NCI-H524 treated with DMSO at 0.1 percent for 48 hours (cell line): Measurements from ENCODE around the gene DNAI7.

Experiments
- DNase-seq: peaks from one replicate; lab custom pipeline; 2025; lab: John Stamatoyannopoulos, UW

The DNAI7 gene

DNA sequence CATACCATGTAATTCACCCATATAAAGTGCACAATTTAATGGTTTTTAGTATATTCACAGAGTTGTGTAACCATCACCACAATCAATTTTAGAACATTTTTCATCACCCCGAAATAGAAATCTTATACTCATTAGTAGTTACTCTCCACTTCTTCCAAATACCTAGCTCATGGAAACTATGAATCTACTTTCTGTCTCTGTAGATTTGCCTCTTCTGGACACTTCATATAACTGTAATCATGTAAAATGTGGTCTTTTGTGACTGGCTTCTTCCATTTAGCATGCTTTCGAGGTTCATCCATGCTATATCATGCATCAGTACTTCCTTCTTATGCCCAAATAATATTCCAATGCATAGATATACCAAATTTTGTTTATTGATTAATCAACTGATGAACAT is 10.8 kb downstream of the DNAI7 start:
- no peak for DNase-seq

DNA sequence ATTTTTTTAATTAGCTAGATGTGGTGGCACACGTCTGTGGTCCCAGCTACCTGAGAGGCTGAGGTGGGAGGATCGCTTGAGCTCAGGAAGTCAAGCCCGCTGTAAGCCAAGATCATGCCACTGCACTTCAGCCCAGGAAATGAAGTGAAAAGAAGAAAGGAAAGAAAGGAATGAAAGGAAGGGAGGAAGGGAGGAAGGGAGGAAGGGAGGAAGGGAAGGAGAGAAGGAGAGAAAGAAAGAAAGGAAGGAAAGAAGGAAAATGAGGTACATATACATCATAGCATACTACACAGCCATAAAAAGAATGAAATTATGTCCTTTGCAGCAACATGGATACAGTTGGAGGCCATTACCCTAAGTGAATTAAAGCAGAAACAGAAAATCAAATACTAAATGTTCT is 12.2 kb downstream of the DNAI7 start:
- no peak for DNase-seq

DNA sequence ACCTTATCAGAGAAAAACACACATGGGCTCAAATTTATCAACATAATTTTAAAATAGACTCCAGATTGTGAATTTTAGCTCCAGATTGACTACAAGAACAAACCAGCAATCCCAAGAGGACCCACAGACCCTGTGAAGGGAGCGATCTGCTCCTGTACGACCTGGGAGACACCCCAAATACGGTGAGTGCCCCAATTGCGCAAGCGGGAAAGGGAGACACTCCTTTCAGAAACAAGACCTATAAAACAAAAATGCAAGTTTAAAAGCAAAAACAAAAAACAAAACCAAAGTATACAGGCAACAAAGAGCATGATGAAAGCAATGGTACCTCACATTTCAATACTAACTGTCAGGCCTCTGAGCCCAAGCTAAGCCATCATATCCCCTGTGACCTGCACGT is 32.1 kb downstream of the DNAI7 start:
- no peak for DNase-seq

DNA sequence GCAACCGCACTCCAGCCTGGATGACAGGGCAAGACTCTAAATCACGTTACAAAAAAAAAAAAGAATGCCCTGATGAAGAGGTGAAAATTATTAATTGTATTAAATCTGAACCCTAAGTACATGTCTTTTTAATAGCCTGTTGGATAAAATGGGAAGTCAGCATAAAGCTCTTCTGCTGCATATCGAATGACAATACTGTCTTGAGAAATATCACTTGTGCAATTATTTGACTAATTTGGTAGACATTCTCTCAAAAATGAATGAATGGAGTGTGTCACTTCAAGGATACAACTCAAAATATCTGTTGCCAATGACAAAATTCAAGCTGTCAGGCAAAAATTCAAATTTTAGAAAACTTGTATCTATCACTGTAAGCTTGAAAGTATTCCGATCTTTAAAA is 38.9 kb downstream of the DNAI7 start:
- DNase-seq, result no peak

DNA sequence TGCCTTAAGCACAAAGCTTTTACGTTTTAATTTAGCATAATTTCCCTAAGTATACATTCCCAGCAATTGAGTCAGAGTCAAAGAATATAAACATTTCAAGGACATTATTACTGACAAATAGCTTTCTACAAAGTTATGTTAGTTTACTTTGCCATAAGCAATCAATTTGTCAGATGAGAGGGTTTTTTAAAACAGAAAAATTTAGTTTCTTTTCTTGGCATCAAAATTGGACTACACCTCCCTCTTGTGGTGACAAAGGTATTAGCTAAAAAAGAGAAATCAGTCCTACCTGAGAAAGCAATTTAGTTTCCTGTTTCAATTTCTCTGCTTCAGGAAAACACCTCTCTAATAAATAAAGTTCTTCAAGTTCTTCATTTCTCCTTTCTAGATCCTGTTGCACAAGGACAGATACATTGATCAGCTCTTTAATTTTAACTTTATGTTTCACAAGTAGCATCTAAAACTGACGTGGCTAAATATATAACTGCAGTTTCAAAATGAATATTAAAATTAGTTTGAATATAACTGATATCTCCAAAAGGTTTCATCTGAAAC is 39.9 kb downstream of the DNAI7 start:
- no peak for DNase-seq

DNA sequence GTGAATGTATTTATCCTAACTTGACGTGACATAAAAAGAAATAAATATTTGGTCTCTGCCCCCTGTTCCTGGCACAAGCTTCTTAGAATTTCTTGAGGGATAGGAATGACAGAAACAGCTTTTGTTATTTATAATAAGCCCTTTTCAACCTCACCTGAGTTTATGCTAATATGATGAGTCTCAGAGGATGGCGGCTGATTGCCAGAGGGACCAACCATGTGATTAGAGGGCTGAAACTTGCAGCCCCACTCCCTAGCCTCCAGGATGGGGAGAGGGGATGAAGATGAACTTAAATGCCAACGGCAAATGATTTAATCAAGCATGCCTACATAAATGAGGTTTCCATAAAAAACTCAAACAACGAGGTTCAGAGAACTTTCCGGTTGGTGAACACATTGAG is 42.9 kb downstream of the DNAI7 start:
- no peak for DNase-seq

DNA sequence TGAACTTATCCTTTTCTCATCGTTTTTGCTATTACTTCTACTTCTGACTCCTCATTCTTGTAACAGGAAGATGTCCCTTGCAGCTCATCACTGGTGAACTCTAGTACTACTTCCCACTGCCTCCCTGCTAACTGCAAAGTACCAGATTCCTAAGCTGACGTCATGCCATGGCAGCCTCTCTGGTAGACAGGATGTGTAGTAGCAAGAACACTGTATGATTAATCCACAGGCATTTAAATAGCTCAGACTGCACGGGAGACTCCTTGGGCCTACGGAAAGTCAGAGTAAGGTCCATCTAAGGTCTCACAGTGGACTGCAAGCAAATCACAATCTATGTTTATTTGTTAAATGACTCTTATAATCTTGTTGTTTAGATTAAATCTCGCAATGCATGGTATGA is 43.5 kb downstream of the DNAI7 start:
- no peak for DNase-seq

DNA sequence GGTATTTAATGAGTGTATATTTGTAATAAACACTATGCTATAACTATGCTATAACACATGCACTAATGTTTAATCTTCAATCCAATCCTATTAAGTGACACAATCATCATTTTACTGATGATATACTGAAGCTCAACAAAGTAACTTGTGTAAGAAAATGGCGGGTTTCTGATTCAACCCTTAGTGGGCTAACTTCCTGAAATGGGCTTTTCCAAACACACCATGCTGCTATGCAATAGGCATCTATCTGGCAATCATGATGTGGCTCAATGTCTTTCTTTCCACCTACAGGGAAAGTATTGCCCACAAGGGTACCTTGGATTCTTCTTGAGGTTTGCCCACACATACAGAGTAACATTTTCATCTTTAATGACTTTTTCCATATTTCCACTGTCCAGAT is 48.3 kb downstream of the DNAI7 start:
- DNase-seq, result no peak

DNA sequence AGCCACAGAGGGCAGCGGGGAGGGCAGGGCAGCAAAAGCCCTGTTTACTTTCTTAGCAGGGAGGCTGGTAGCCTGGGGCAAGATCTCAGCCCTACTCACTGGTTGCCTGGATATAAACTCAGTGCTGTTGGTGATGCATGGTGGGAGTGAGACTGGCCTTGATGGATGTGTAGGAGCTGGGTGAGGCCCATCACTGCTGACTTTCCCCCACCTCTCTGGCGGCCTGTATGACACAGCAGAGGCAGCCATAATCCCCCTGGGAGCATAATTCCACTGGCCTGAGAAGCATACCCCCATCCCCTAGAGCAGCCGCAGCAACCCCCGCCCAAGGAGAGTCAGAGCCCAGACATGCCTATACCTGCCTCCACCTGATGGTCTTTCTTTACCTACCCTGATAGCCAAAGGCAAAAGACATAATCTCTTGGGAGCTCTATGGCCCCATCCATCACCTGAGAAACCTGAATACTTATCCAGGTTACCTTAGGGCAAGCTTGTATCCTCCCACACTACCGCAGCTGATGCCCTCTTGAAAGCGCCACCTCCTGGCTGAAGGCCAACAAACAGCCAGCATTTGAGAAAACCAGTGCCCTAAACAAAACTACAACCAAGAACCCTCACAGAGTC is 59.3 kb downstream of the DNAI7 start:
- no peak for DNase-seq

DNA sequence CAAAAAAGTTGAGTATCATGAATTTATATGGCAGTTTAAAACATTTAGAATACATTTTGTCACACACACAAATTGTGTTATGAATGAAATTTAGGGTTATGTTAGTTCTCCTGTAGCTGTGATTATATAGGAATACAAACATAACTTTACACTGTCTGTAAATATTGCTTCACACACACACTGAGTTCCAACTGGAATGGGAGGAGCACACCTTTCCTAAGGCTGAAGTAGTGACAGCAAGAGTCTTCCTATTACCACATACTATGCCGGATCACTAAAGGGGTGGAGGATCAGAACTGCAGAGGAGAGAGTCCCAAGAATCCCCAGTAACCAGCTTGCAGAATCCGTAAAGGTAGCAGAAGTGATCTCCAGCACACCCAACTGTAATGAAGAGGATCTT is 63.7 kb downstream of the DNAI7 start:
- DNase-seq, result no peak

DNA sequence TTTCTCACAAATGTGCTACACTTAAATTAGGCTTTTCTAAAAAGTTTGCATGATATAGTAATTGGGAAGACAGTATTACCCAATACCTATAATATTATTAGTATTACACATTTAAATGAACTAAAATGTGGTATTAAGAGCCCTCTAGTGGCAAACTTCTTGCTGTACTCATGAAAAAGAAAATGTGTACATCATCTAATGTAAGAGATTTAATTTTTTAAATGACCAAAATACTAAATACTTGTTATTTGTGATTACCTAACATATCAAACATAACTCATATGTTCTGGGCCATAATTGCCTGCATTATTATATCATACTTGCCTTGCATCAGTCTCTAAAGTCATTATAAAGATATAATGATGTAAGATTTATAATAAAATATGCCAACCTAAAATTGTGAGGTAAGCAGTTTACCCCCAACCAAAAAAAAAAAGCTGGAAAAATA is 64.2 kb downstream of the DNAI7 start:
- DNase-seq, result no peak

DNA sequence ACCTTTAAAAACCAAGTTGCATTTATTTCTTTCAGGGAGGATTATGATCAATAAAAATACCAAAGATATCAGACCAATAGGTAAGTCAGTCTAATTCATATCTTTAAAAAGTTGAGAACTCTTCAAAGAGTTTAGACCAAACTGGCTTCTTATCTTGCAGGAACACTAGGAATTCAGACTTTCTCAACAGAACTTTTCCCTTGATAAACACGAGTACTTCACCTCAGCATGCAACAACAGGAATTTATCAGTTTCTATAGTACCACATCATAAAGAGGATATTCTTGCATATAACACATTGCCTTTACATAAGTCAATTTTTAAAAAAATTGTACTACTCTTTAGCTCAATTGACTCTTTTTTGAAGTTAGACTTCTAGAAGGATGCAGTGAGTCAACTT is 68.2 kb downstream of the DNAI7 start:
- DNase-seq, result no peak

DNA sequence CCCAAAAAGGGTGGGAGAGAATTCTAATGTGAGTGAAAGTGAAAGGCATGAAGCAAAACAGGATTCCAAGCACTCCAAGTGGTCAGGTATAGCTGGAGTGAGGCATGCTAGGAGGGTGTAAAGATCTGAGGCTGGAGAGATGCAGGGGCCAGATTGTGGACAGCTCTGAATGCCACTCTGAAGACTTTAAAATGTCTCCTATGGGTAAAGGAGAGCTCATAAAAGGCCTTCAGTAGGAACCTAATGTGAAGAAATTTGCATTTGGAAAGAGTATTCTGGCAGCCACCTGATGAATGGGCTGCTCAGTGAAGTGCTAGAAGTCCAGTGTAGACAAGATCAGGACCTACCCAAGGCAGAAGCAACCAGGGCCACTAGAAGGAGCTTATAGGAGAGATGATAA is 68.9 kb downstream of the DNAI7 start:
- DNase-seq, result no peak

DNA sequence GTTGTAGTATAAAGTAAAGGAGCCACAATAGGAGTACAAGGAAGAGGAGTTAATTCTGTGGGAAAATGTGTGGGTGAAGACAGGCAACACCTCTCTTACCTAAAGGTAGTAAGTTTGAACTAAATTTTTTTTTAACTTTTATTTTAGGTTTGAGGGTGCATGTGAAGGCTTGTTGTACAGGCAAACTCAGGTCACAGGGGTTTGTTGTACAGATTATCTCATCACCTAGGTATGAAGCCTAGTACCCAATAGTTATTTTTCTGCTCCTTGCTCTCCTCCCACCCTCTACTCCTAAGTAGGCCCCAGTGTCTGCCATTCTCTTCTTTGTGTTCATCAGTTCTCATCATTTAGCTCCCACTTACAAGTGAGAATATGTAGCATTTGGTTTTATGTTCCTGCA is 70.5 kb downstream of the DNAI7 start:
- DNase-seq, result no peak

DNA sequence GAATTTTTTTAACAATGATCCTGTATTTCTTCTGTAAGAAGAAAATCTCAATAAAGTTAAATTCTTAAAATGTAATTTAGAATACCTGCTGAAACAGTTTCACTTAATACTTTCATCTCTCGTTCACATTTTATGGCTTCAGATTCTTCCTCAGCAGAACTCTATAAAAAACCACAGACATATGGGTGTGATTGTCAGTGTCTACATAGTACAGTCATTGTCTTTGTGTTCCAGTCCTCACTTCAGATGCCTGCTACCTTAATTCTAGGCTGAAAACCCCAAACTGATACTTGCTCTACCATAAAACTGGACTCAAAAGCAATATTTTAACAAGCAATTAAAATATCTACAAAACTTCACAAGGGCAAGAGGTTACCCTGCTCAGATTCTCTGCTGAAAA is 71.8 kb downstream of the DNAI7 start:
- no peak for DNase-seq

DNA sequence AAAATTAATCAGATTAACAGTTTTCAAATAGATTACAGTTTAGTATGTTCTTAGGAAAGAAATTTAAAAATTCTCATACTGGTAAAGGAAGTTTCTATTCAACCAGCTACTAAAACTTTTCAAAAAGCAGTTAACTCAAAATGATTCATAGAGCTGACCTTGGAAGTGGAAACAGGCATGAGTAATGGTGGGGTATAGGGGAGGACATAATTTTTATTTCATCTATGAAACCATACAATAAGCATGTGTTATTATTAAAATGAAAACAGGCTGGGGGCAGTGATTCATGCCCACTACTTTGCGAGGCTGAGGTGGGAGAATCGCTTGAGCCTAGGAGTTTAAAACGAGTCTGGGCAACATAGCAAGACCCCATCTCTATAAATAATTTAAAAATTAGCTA is 73.0 kb downstream of the DNAI7 start:
- no peak for DNase-seq

DNA sequence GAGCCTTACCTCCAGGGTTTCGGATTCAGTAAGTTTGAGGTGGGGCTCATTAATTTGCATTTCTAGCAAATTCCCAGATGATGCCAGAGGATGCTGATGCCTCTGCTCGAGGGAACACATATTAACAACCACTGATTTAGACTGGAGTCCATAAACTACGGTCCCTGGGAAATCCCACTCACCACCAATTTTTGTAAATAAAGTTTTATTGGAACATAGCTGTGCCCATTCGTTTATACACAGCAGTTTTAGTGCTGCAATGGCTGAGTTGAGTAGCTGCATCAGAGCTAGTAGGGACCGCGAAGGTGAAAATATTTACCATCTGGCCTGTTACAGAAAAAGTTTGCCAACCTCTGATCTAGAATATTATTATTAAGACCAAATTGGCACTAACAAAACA is 73.8 kb downstream of the DNAI7 start:
- no peak for DNase-seq

DNA sequence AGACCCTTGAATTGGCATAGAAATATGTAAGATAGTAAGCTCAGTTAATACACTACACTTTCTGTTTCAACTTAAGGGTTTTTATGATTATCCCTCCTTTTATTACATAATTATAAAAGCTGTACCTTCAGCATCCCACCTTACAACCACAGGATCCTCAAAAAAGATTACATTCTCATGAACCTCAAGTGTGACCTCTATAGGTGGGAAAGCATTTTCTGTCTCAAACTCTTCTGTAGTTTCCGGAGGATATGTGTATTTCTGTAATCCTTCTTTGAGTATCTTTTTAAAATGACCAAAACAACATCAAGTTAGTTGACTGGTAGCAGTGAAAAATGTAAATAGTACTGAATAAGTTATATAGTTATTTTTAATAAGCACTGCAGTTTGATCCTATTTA is 75.9 kb downstream of the DNAI7 start:
- DNase-seq, result no peak

DNA sequence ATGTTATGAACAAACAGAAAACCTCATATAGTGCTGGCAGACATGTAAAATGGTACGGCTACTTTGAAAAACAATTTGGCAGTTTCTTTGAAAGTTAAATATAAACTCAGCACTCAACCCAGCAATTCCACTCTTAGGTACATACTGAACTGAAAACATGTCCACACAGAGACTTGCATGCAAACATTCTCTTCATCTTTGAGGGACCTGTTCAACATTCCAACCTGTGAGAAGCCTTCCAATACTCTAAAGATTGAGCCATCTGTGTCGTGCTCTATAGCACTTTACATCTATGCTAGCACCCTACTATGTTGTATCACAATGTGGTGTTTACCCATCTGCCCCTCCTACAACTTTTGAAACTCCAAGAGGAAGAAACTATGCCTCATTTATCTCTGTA is 79.3 kb downstream of the DNAI7 start:
- no peak for DNase-seq

DNA sequence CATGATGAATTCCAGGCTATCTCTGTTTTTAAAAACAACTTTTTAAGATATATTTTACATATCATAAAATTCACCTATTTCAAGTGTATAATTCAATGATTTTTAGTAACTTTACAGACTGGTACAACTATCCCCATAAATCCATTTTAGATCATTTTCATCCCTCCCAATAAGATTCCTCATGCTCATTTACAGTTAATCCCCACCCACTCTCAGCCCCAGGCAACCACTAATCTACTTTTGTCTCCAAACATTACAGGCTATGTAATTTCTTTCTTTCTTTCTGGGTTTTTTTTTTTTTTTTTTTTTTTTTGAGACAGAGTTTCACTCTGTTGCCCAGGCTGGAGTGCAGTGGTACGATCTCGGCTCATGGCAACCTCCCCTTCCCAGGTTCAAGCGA is 81.3 kb downstream of the DNAI7 start:
- no peak for DNase-seq

DNA sequence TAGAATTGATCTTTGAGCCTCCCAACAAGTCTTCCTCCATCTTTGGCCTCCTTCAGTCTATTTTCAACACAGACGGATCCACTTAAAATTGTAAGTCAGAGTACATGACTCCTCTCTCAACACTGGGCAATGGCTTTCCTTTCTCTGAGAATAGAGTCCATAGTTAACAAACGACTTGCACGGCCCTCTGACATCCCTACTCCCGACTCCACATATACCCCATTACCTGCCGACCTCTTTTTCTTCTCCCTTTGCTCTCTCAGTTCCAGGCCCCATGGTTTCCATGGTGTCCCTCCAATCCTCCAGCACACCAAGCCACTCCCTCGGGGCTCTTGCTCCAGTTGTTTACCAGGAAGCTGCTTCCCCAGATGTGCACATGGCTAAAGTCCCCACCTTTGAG is 84.7 kb downstream of the DNAI7 start:
- DNase-seq, result no peak

DNA sequence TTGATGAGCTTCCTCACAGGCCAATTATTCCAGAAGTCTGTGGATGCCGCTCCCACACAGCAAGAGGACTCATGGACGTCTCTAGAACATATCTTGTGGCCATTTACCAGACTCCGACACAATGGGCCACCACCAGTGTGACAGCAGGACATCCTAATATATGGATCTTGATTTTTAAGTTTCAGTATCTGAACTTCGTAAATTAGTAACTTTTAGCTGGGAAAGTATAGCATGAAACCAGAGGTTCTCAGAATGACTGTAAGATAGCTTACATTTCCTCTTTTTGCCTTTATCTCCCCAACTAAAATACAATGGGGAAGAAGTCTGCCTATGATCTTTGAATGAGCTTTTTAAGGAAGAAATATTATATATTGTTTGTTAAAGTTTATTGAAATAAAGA is 87.0 kb downstream of the DNAI7 start:
- DNase-seq, result no peak

DNA sequence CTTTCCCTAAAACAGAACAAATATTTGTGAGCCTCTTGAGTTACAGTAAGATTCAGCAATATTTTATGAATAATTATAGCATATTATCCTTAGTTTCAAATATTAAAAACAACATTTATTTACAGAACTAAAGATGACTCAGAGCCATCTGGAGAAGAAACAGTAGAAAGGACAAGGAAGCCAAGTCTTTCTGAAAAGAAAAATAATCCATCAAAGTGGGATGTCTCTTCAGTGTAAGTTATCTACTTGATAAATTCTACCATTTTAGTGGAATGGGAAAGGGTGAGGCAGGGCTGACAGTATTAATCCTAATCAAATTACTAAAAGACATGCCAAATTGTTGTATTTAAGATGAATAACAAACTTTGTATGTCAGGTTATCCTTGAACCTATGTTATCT is 88.1 kb downstream of the DNAI7 start:
- no peak for DNase-seq

DNA sequence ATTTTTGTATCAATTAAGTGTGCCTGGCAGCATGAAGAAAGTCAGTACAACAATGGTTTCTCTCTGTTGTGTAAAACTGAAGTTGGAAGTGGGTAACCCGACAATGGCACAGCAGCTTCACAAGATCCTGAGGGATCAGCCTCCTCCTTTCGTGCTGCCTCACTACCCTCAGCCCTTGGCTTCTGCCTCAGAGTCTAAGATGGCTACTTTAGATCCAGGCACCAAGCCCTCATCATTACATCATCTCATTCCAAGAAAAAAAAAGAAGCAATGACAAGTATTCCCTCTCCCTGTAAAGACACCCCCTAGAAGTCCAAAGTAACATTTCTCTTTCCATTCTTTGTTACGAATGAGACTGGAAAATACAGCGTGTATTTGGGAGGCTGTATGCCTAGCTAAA is 92.6 kb downstream of the DNAI7 start:
- DNase-seq, result no peak

DNA sequence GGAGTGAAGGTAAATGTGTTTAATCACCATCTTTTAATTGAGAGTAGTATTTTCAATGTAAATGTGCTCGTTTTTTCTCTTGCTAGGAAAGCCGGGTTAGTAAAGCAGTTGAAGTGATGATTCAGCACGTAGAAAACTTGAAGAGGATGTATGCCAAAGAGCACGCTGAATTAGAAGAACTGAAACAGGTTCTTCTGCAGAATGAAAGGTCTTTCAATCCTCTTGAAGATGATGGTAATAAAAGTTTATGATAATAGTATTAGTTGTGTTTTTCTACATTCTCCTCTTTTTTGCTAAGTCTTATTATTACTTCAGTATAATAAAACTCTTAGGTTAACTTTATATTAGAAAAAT is 93.9 kb downstream of the DNAI7 start:
- DNase-seq, result no peak
